B cell (primary cell): ENCODE data around the gene RAPGEF6. TPM values are rescaled to one million over a fixed set of nuclear protein-coding genes. Genes with fewer than 3 reads are reported as not detected.

ENCODE experiments used
- ATAC-seq: fragments of 200-7000 bp; cut with Tn5 transposase; one replicate; pipeline ENCODE4 v1.10.0; 2021; ENCODE audit warnings: low read depth, mild to moderate bottlenecking, moderate number of reproducible peaks, moderate library complexity
- CTCF ChIA-PET: fragments of 350-600 bp; sonication (Branson Sonifier 250); formaldehyde crosslinking; loops from one replicate; lab custom pipeline; 2021; ENCODE audit warnings: antibody characterized with exemption, inconsistent platforms; lab: Charles Lee
- POLR2A ChIA-PET: fragments of 350-600 bp; sonication (Branson Sonifier 250); formaldehyde crosslinking; loops from one replicate; lab custom pipeline; 2021; ENCODE audit warnings: antibody characterized with exemption; lab: Charles Lee
- DNase-seq: peaks from one replicate; pipeline ENCODE4 v3.0.0; 2013
- H2AFZ ChIP-seq: 2 replicates; pipeline ENCODE4 v1.6.1; 2012; ENCODE audit warnings: mild to moderate bottlenecking, low read depth, low read length; ENCODE audit not compliant: insufficient read depth, poor library complexity, severe bottlenecking
- H3K27ac ChIP-seq, 2 donors: 1 replicate in 1 of 2; 2 replicates in 1 of 2; pipeline ENCODE4 v1.5.1; 2012 to 2013; ENCODE audit warnings: low read length in 2 of 2, mild to moderate bottlenecking in 2 of 2, moderate library complexity in 1 of 2
- H3K27me3 ChIP-seq, 4 experiments: fragments of 200-600 bp in 1 of 4; sonication (generic) in 1 of 4; replicated peaks in 1 of 4; 1 replicate in 2 of 4; 2 replicates in 2 of 4; pipeline versions ENCODE4 v1.6.1 to v1.7.0; 2013 to 2016; ENCODE audit warnings: low read length in 3 of 4, mild to moderate bottlenecking in 2 of 4, mixed read lengths in 1 of 4, moderate library complexity in 1 of 4; ENCODE audit not compliant: insufficient read depth in 4 of 4, control insufficient read depth in 3 of 4; ENCODE audit errors: control extremely low read depth in 1 of 4
- H3K36me3 ChIP-seq, 2 experiments: replicated peaks in 1 of 2; 1 replicate in 1 of 2; 2 replicates in 1 of 2; pipeline versions ENCODE4 v1.6.1 to v1.7.1; 2013; ENCODE audit warnings: low read length in 1 of 2; ENCODE audit not compliant: insufficient read depth in 2 of 2, control insufficient read depth in 1 of 2; ENCODE audit errors: control extremely low read depth in 1 of 2, extremely low read depth in 1 of 2
- H3K4me1 ChIP-seq, 2 donors: fragments of 200-600 bp in 1 of 2; sonication (generic) in 1 of 2; 1 replicate in 1 of 2; 2 replicates in 1 of 2; pipeline versions ENCODE4 v1.5.1 to v1.6.1; 2013 to 2017; ENCODE audit warnings: low read length in 2 of 2; ENCODE audit not compliant: control insufficient read depth in 2 of 2, insufficient read depth in 2 of 2
- H3K4me2 ChIP-seq: replicated peaks from 2 replicates; pipeline ENCODE3; 2012; ENCODE audit warnings: mild to moderate bottlenecking, low read depth, low read length; ENCODE audit not compliant: poor library complexity, severe bottlenecking
- H3K4me3 ChIP-seq, 5 experiments: fragments of 200-600 bp in 1 of 5; sonication (generic) in 1 of 5; 1 replicate in 3 of 5; 2 replicates in 2 of 5; pipeline versions ENCODE4 v1.5.1 to v1.7.0; 2011 to 2016; ENCODE audit warnings: low read length in 4 of 5, mild to moderate bottlenecking in 4 of 5, low read depth in 2 of 5, control low read depth in 1 of 5, moderate library complexity in 1 of 5; ENCODE audit not compliant: insufficient read depth in 1 of 5; ENCODE audit errors: control extremely low read depth in 1 of 5, extremely low read depth in 1 of 5
- H3K79me2 ChIP-seq: fragments of 200-600 bp; sonication (generic); one replicate; pipeline ENCODE4 v1.6.0; 2016; ENCODE audit warnings: low read length; ENCODE audit not compliant: control insufficient read depth, insufficient read depth
- H3K9ac ChIP-seq: fragments of 200-600 bp; sonication (generic); 2 replicates; pipeline ENCODE4 v1.6.1; 2017; ENCODE audit warnings: mild to moderate bottlenecking, low read length, moderate library complexity
- H3K9me3 ChIP-seq, 3 donors: one replicate each; pipeline versions ENCODE4 v1.6.1 to v1.7.1; 2013; ENCODE audit warnings: low read length in 2 of 3; ENCODE audit not compliant: control insufficient read depth in 2 of 3, insufficient read depth in 1 of 3; ENCODE audit errors: control extremely low read depth in 1 of 3
- H4K20me1 ChIP-seq: 2 replicates; pipeline ENCODE4 v1.6.0; 2012; ENCODE audit warnings: mild to moderate bottlenecking, low read length; ENCODE audit not compliant: insufficient read depth, control insufficient read depth, poor library complexity, severe bottlenecking
- H3K27ac Mint-ChIP-seq: one replicate; pipeline ENCODE4 v1.8.0; 2021; ENCODE audit warnings: mixed read lengths
- H3K27me3 Mint-ChIP-seq: one replicate; pipeline ENCODE4 v1.8.0; 2021; ENCODE audit warnings: mixed read lengths
- H3K4me1 Mint-ChIP-seq: one replicate; pipeline ENCODE4 v1.8.0; 2021; ENCODE audit warnings: mixed read lengths
- H3K4me3 Mint-ChIP-seq: one replicate; pipeline ENCODE4 v1.8.0; 2021; ENCODE audit warnings: mixed read lengths
- H3K9me3 Mint-ChIP-seq: one replicate; pipeline ENCODE4 v1.8.0; 2022; ENCODE audit warnings: mixed read lengths; ENCODE audit not compliant: insufficient read depth
- CTCF ChIP-seq: fragments of 200-600 bp; IDR thresholded peaks from one replicate; pipeline ENCODE4 v1.8.0; 2022; ENCODE audit warnings: antibody characterized with exemption, mild to moderate bottlenecking
- EZH2 ChIP-seq: IDR thresholded peaks from 2 replicates; pipeline ENCODE4 v1.6.1; 2012; ENCODE audit warnings: borderline replicate concordance, low read depth, mild to moderate bottlenecking, moderate library complexity, low read length; ENCODE audit not compliant: insufficient read depth, poor library complexity, severe bottlenecking
- WGBS: methylation state at CpG from one replicate; pipeline ENCODE4 v1.1.5; 2013; ENCODE audit warnings: missing lambda C conversion rate; ENCODE audit not compliant: insufficient coverage; 5-methylcytosine and 5-hydroxymethylcytosine counted together
- intact Hi-C: fragments of 100-400 bp; cut with micrococcal nuclease; formaldehyde crosslinking; loops from one replicate; pipeline ENCODE4 v1.10.0; 2022
- polyA plus RNA-seq: library from polyadenylated mRNA; depleted of rRNA; stranded (reverse); fragments of >200 nt; gene quantifications from 2 replicates; pipeline ENCODE4 v1.2.3, GENCODE V29; 2012
- total RNA-seq, 2 donors: library from RNA; stranded (reverse); fragments of 120-200 nt in 1 of 2; gene quantifications; 1 replicate in 1 of 2; 2 replicates in 1 of 2; pipeline versions ENCODE4 v1.2.3 to v1.2.4, GENCODE V29; 2013 to 2022

RAPGEF6 gene
- total and polyA plus RNA-seq, 2 donors (not counting 1 experiment from before 2014, with no cell fraction given): 9.8 to 56.2 TPM

- H3K4me3 Mint-ChIP-seq: no peak overlapping the region
- CTCF ChIA-PET: interaction anchor here (0.6 to 0.9 kb wide), 3 partner anchors 26 to 484 kb away, joined by 3 to 5 read pairs (median 3); no protein-coding TSS in a partner anchor
- Histone ChIP-seq H3K4me1 (no peaks in the 10 kb centered on the region), H4K20me1 (no peaks in the 10 kb centered on the region), H3K9ac (no peak overlapping the region), H3K36me3 (peaks cover 21 to 74% of the 10 kb centered on the region in 2 experiments), H2AFZ (no peak overlapping the region), H3K9me3 (no peaks in the 10 kb centered on the region), H3K27ac (no peak overlapping the region), H3K27me3 (no peaks in the 10 kb centered on the region), H3K4me3 (no peak overlapping the region), H3K4me2 (no peak overlapping the region), H3K79me2 (peaks cover 9% of the 10 kb centered on the region)
- H3K9me3 Mint-ChIP-seq: no peaks in the 10 kb centered on the region
- POLR2A ChIA-PET: no interaction called here
- intact Hi-C loops: loop anchor here (5.0 kb wide), 1 partner anchor 42 kb away; no protein-coding TSS in a partner anchor
- no peak overlapping the region for H3K27ac Mint-ChIP-seq
- DNase-seq (no peak), ATAC-seq (no peak)
- peaks cover 17% of the 10 kb centered on the region for H3K4me1 Mint-ChIP-seq
- no peaks in the 10 kb centered on the region for H3K27me3 Mint-ChIP-seq
- WGBS: 83% methylated on average over 3 of the region's 8 CpGs
- TF ChIP-seq CTCF (no peak), EZH2 (no peak)
These were observed 139.3 kb downstream of the RAPGEF6 start for GRCh38 chr5:131495536-131496399.

- Histone ChIP-seq H3K36me3 (peaks cover 13 to 67% of the 10 kb centered on the region in 2 experiments), H4K20me1 (no peaks in the 10 kb centered on the region), H3K9me3 (peaks cover 0 to 4% (median 0%) of the 10 kb centered on the region in 3 donors), H3K9ac (no peak overlapping the region), H3K79me2 (peaks cover 11% of the 10 kb centered on the region), H3K4me2 (no peak overlapping the region), H3K27ac (no peak overlapping the region), H3K27me3 (no peaks in the 10 kb centered on the region), H2AFZ (no peak overlapping the region), H3K4me3 (no peak overlapping the region), H3K4me1 (peaks cover 5 to 11% of the 10 kb centered on the region in 2 donors)
- Mint-ChIP-seq H3K27me3 (no peaks in the 10 kb centered on the region), H3K27ac (no peak overlapping the region), H3K4me3 (no peak overlapping the region), H3K9me3 (no peaks in the 10 kb centered on the region), H3K4me1 (peaks cover 24% of the 10 kb centered on the region)
- TF ChIP-seq EZH2 (no peak), CTCF (no peak)
- ChIA-PET CTCF (no interaction called here), POLR2A (no interaction called here)
- no CpG with 5 or more reads among the region's 1 CpG for WGBS
- DNase-seq (no peak), ATAC-seq (no peak)
- intact Hi-C loops: no loop called here
These were observed 143.3 kb downstream of the RAPGEF6 start for GRCh38 chr5:131491749-131492148.
